Measurements from ENCODE around the gene EP400. TPM values are rescaled to one million over a fixed set of nuclear protein-coding genes. Genes with fewer than 3 reads are reported as not detected.
"Not testable (repeated sequence)": the region's sequence is repeated elsewhere in the genome, so short reads cannot be mapped to it uniquely, and the experiment has no call there.

EP400 gene
- total and polyA plus RNA-seq, 2 of the 8 experiments (the other 6 are each of a cell fraction or from before 2014, with no cell fraction given) = 13.1 to 69.7 TPM

DNA sequence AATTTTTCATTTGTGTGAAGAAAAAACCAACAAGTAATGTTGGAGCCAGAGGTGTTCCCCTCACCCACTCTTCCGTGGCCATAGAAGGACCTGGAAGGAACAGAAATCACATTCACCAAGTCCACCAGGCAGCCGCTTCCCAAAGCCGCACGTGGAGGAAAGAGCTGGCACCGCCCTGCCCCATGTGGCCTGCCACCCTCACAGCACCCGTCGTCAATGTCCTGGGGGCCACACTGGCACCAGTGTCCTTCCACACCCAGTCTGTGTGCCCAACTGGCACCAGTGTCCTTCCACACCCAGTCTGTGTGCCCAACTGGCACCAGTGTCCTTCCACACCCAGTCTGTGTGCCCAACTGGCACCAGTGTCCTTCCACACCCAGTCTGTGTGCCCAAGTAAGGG, 130.8 kb downstream of the EP400 start:
- CTCF ChIA-PET (ENCODE audit: partially characterized antibody); H3K4ac ChIP-seq (replicated peaks; ENCODE audit: insufficient read length, low read depth, low read length); H3K79me2 ChIP-seq (ENCODE audit: control insufficient read depth in 1 of 2, insufficient read depth in 2 of 2, low read length in 2 of 2); H4K8ac ChIP-seq (ENCODE audit: extremely low read depth, insufficient read depth, low read length); H2BK20ac ChIP-seq (ENCODE audit: low read length); H2AK5ac ChIP-seq (ENCODE audit: low read depth, low read length); H2AFZ ChIP-seq (ENCODE audit: low read length); H2BK5ac ChIP-seq (ENCODE audit: low read depth, low read length); H3K27me3 ChIP-seq (replicated peaks in 1 of 4; ENCODE audit: control insufficient read depth in 3 of 4, extremely low read depth in 1 of 4, insufficient read depth in 3 of 4, low read length in 3 of 4); H4K91ac ChIP-seq (replicated peaks; ENCODE audit: insufficient read length, low read length); H3K9me3 ChIP-seq (ENCODE audit: insufficient read depth in 2 of 2, low read depth in 1 of 2, low read length in 1 of 2); H3K23me2 ChIP-seq (ENCODE audit: low read depth, low read length); H3K4me3 ChIP-seq (ENCODE audit: extremely low read depth in 1 of 4, insufficient read depth in 2 of 4, low read depth in 3 of 4, low read length in 4 of 4); H2BK120ac ChIP-seq (replicated peaks; ENCODE audit: low read depth, low read length); H3K14ac ChIP-seq (ENCODE audit: insufficient read length); DNase-seq (ENCODE audit: low read depth in 1 of 2, low spot score in 2 of 2); FAIRE-seq; H3K18ac ChIP-seq (ENCODE audit: extremely low read depth, low read length); H3K27ac ChIP-seq (ENCODE audit: low read depth, low read length); H2BK15ac ChIP-seq (ENCODE audit: low read length); H3K56ac ChIP-seq (replicated peaks; ENCODE audit: insufficient read length, low read depth, low read length); H4K20me1 ChIP-seq (replicated peaks in 1 of 2; ENCODE audit: control insufficient read depth in 1 of 2, insufficient read depth in 2 of 2, low read length in 2 of 2); H3K79me1 ChIP-seq (ENCODE audit: low read depth, low read length); H2BK12ac ChIP-seq (ENCODE audit: low read depth, low read length); H3K9ac ChIP-seq (replicated peaks in 1 of 4; ENCODE audit: extremely low read depth in 1 of 4, low read depth in 3 of 4, low read length in 3 of 4); H3K4me2 ChIP-seq (ENCODE audit: insufficient read depth in 1 of 2, low read depth in 2 of 2, low read length in 2 of 2); H4K5ac ChIP-seq (ENCODE audit: insufficient read length, low read depth, low read length); H3K23ac ChIP-seq (ENCODE audit: insufficient read length): not testable (repeated sequence)
- Histone ChIP-seq H3K4me1 (replicated peaks in 1 of 4; ENCODE audit: control insufficient read depth in 3 of 4, insufficient read depth in 4 of 4, low read length in 3 of 4) (peaks cover 3 to 10% (median 7%) of the 10 kb centered on the region in 4 experiments), H3K36me3 (ENCODE audit: control insufficient read depth in 2 of 4, insufficient read depth in 4 of 4, low read length in 3 of 4) (peaks cover 20 to 32% (median 22%) of the 10 kb centered on the region in 4 experiments)
- peak in 1 of 3 experiments; percentile 40; a peak in 1 of 4 replicates for TF ChIP-seq CTCF (IDR thresholded peaks at IDR 0.05; ENCODE audit: control extremely low read depth in 1 of 3, insufficient read depth in 1 of 3, low read depth in 1 of 3, low read length in 3 of 3)
- WGBS, 2 experiments (ENCODE audit: extremely low coverage in 1 of 2, insufficient coverage in 1 of 2, insufficient read length in 1 of 2, insufficient replicate concordance in 2 of 2, low coverage in 1 of 2, low lambda C conversion rate in 2 of 2, missing lambda C conversion rate in 1 of 2) = 90% methylated on average over 7 of the region's 7 CpGs; no CpG with 5 or more reads in 1 of the 2 experiments
- POLR2A ChIA-PET (ENCODE audit: partially characterized antibody) = interaction anchor here (0.6 to 1.5 kb wide), 5 partner anchors 10 to 212 kb away, joined by 3 to 4 read pairs (median 3); no protein-coding TSS in a partner anchor

Data from H1 (cell line).